Esophagus muscularis mucosa (tissue), 3 donors: ENCODE data around the gene FTCDNL1.

Experiments
- POLR2A ChIP-seq: fragments of 450-650 bp; IDR thresholded peaks from one replicate; pipeline ENCODE4 v1.6.1; 2017; ENCODE audit warnings: antibody characterized with exemption, moderate library complexity, mild to moderate bottlenecking, low read depth
- POLR2AphosphoS5 ChIP-seq, 2 donors: sonication (generic); formaldehyde crosslinking; IDR thresholded peaks; one replicate each; pipeline ENCODE4 v1.6.1; 2017; ENCODE audit warnings: antibody characterized with exemption in 2 of 2
- TF ChIP-seq, protein P1 (sequence below), 3 experiments: fragments of 200-600 bp in 2 of 3; fragments of 450-650 bp in 1 of 3; sonication (generic) in 2 of 3; IDR thresholded peaks; one replicate each; pipeline ENCODE4 v1.5.1; 2017 to 2019; ENCODE audit warnings: antibody characterized with exemption in 3 of 3, mild to moderate bottlenecking in 2 of 3, moderate library complexity in 1 of 3

DNA sequence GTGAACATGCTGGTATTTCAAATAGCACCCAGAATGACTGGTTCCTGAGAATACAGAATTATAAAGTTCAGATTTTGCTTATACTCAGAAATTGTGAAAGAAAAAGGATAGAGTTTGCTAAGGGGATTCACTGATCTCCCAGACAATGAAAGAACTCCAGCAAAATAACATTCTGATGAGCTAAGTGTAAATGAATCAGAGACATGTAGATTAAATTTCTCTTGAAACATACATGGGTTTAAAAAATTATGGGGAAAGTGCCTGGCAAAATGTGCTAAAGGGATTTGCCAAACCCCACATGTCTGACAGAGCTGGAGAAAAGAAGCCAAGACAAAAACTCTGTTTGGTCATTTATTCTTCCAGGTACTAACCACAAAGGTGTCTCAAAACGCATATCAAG, 116.3 kb downstream of the FTCDNL1 start:
- TF ChIP-seq POLR2AphosphoS5 (IDR thresholded peaks at IDR 0.05), result no peak
- TF ChIP-seq, protein P1, sequence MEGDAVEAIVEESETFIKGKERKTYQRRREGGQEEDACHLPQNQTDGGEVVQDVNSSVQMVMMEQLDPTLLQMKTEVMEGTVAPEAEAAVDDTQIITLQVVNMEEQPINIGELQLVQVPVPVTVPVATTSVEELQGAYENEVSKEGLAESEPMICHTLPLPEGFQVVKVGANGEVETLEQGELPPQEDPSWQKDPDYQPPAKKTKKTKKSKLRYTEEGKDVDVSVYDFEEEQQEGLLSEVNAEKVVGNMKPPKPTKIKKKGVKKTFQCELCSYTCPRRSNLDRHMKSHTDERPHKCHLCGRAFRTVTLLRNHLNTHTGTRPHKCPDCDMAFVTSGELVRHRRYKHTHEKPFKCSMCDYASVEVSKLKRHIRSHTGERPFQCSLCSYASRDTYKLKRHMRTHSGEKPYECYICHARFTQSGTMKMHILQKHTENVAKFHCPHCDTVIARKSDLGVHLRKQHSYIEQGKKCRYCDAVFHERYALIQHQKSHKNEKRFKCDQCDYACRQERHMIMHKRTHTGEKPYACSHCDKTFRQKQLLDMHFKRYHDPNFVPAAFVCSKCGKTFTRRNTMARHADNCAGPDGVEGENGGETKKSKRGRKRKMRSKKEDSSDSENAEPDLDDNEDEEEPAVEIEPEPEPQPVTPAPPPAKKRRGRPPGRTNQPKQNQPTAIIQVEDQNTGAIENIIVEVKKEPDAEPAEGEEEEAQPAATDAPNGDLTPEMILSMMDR (IDR thresholded peaks at IDR 0.05), result no peak
- no peak for TF ChIP-seq POLR2A
